ENCODE measurements around the gene CTTN. TPM values are rescaled to one million over a fixed set of nuclear protein-coding genes. Genes with fewer than 3 reads are reported as not detected.
"Not testable (repeated sequence)": the region's sequence is repeated elsewhere in the genome, so short reads cannot be mapped to it uniquely, and the experiment has no call there.

Gene CTTN
- total RNA-seq, 4 donors from 2014 or later = 179 to 458 (median 200) TPM

GRCh38 chr11:70443773-70444030 lies 45.4 kb downstream of the CTTN start:
- DNase-seq (ENCODE audit: low spot score in 2 of 2) = no peak
- Histone ChIP-seq H3K27me3 (no peaks in the 10 kb centered on the region), H3K36me3 (peaks cover under 1% of the 10 kb centered on the region), H3K9me3 (peaks cover 3% of the 10 kb centered on the region), H3K4me3 (no peak overlapping the region), H3K4me1 (no peaks in the 10 kb centered on the region), H3K27ac (no peak overlapping the region)
- no peak for TF ChIP-seq POLR2AphosphoS5 (IDR thresholded peaks at IDR 0.05)
- no peak for TF ChIP-seq EP300 (IDR thresholded peaks at IDR 0.05)
- TF ChIP-seq POLR2A (IDR thresholded peaks at IDR 0.05) = no peak
- TF ChIP-seq CTCF (IDR thresholded peaks at IDR 0.05) = no peak
- no CpG with 5 or more reads among the region's 11 CpGs for WGBS

GRCh38 chr11:70445091-70445490 lies 46.8 kb downstream of the CTTN start:
- Histone ChIP-seq H3K27ac (no peak overlapping the region), H3K9me3 (peaks cover 5% of the 10 kb centered on the region), H3K4me1 (no peaks in the 10 kb centered on the region), H3K4me3 (no peak overlapping the region), H3K27me3 (no peaks in the 10 kb centered on the region), H3K36me3 (no peaks in the 10 kb centered on the region)
- whole genome bisulfite sequencing = 90% methylated on average over 11 of the region's 11 CpGs
- TF ChIP-seq POLR2A (IDR thresholded peaks at IDR 0.05) (no peak), CTCF (IDR thresholded peaks at IDR 0.05) (no peak), EP300 (IDR thresholded peaks at IDR 0.05) (no peak)
- DNase-seq (ENCODE audit: low spot score in 2 of 2) = no peak

- Histone ChIP-seq H3K9me3 (peaks cover 5% of the 10 kb centered on the region), H3K27ac (no peak overlapping the region), H3K36me3 (no peaks in the 10 kb centered on the region), H3K4me3 (no peak overlapping the region), H3K27me3 (no peaks in the 10 kb centered on the region), H3K4me1 (no peaks in the 10 kb centered on the region)
- WGBS = 82% methylated on average over 7 of the region's 7 CpGs
- DNase-seq (ENCODE audit: low spot score in 2 of 2) = no peak
- TF ChIP-seq POLR2AphosphoS5 (IDR thresholded peaks at IDR 0.05) (no peak), POLR2A (IDR thresholded peaks at IDR 0.05) (no peak), EP300 (IDR thresholded peaks at IDR 0.05) (no peak), CTCF (IDR thresholded peaks at IDR 0.05) (no peak)
Observed at GRCh38 chr11:70445605-70446004, 47.3 kb downstream of the CTTN start.

GRCh38 chr11:70448983-70449567 lies 50.7 kb downstream of the CTTN start:
- peaks cover 5% of the 10 kb centered on the region for H3K9me3 ChIP-seq
- TF ChIP-seq POLR2A (IDR thresholded peaks at IDR 0.05) (no peak), POLR2AphosphoS5 (IDR thresholded peaks at IDR 0.05) (no peak), CTCF (IDR thresholded peaks at IDR 0.05) (no peak), EP300 (IDR thresholded peaks at IDR 0.05) (no peak)
- no peaks in the 10 kb centered on the region for H3K36me3 ChIP-seq
- no peaks in the 10 kb centered on the region for H3K4me1 ChIP-seq
- H3K27me3 ChIP-seq = peaks cover 5% of the 10 kb centered on the region
- no peak overlapping the region for H3K27ac ChIP-seq
- 44% methylated on average over 2 of the region's 2 CpGs for WGBS
- H3K4me3 ChIP-seq = no peak overlapping the region
- DNase-seq (ENCODE audit: low spot score in 2 of 2) = no peak

GRCh38 chr11:70454197-70454767 lies 56.0 kb downstream of the CTTN start:
- TF ChIP-seq EP300 (IDR thresholded peaks at IDR 0.05) (no peak), POLR2AphosphoS5 (IDR thresholded peaks at IDR 0.05) (no peak), CTCF (IDR thresholded peaks at IDR 0.05) (no peak), POLR2A (IDR thresholded peaks at IDR 0.05) (no peak)
- H3K4me1 ChIP-seq = peaks cover 6% of the 10 kb centered on the region

GRCh38 chr11:70454811-70455210 lies 56.5 kb downstream of the CTTN start:
- H3K27ac ChIP-seq; H3K36me3 ChIP-seq; DNase-seq (ENCODE audit: low spot score in 2 of 2); H3K27me3 ChIP-seq; H3K9me3 ChIP-seq; H3K4me3 ChIP-seq; H3K4me1 ChIP-seq: not testable (repeated sequence)
- WGBS = 93% methylated on average over 9 of the region's 9 CpGs

More at GRCh38 chr11:70454197-70454767, 56.0 kb downstream of the CTTN start:
- Histone ChIP-seq H3K27ac (no peak overlapping the region), H3K4me3 (no peak overlapping the region), H3K27me3 (peaks cover 5% of the 10 kb centered on the region), H3K36me3 (no peaks in the 10 kb centered on the region), H3K9me3 (no peaks in the 10 kb centered on the region)
- 89% methylated on average over 9 of the region's 9 CpGs for WGBS
- no peak for DNase-seq (ENCODE audit: low spot score in 2 of 2)

All from suprapubic skin (tissue), 4 donors.